A673 (cell line): ENCODE results near the gene CCM2L. TPM values are rescaled to one million over a fixed set of nuclear protein-coding genes. Genes with fewer than 3 reads are reported as not detected.

Source experiments
- BruUV-seq: library from RNA; stranded (reverse); fragments of 400-500 nt; replicated peaks from 2 replicates; lab custom pipeline; 2021; lab: Mats Ljungman, UMichigan
- CTCF ChIA-PET: fragments of 300-600 bp; sonication (Branson Sonifier 250); formaldehyde crosslinking; loops from one replicate; lab custom pipeline; 2022; ENCODE audit warnings: antibody characterized with exemption; lab: Charles Lee
- POLR2A ChIA-PET: fragments of 300-600 bp; sonication (Branson Sonifier 250); formaldehyde crosslinking; loops from one replicate; lab custom pipeline; 2022; ENCODE audit warnings: antibody characterized with exemption; ENCODE audit not compliant: low non-redundant PET; lab: Charles Lee
- DNase-seq: peaks from one replicate; pipeline ENCODE4 v3.0.0-alpha.2; 2015; ENCODE audit warnings: low spot score
- H3K27ac ChIP-seq: fragments of 200-600 bp; sonication (generic); 2 replicates; pipeline ENCODE4 v1.5.1; 2016; ENCODE audit warnings: mixed run types, low read depth, mild to moderate bottlenecking, mixed read lengths, antibody characterized with exemption, low read length; ENCODE audit not compliant: poor library complexity, severe bottlenecking
- H3K27me3 ChIP-seq: fragments of 200-600 bp; sonication (generic); replicated peaks from 2 replicates; pipeline ENCODE4 v1.6.1; 2017; ENCODE audit warnings: mixed run types, low read depth, mild to moderate bottlenecking, mixed read lengths, antibody characterized with exemption, low read length; ENCODE audit not compliant: insufficient read depth, poor library complexity
- H3K36me3 ChIP-seq: fragments of 200-600 bp; sonication (generic); 2 replicates; pipeline ENCODE4 v1.6.1; 2016; ENCODE audit warnings: mixed run types, mild to moderate bottlenecking, mixed read lengths, antibody characterized with exemption, low read length; ENCODE audit not compliant: insufficient read depth, poor library complexity, severe bottlenecking
- H3K4me1 ChIP-seq: fragments of 200-600 bp; sonication (generic); 2 replicates; pipeline ENCODE4 v1.6.1; 2017; ENCODE audit warnings: mixed run types, mild to moderate bottlenecking, mixed read lengths, antibody characterized with exemption, low read length; ENCODE audit not compliant: insufficient read depth, poor library complexity, severe bottlenecking
- H3K4me3 ChIP-seq: fragments of 200-600 bp; sonication (generic); 2 replicates; pipeline ENCODE4 v1.5.1; 2016; ENCODE audit warnings: low read depth, mixed run types, mild to moderate bottlenecking, mixed read lengths, low read length; ENCODE audit not compliant: poor library complexity, severe bottlenecking
- H3K9me3 ChIP-seq: fragments of 200-600 bp; sonication (generic); 2 replicates; pipeline ENCODE4 v1.6.1; 2016; ENCODE audit warnings: mixed run types, low read depth, mild to moderate bottlenecking, mixed read lengths, antibody characterized with exemption, low read length; ENCODE audit not compliant: poor library complexity, severe bottlenecking
- EZH2 ChIP-seq: fragments of 200-600 bp; sonication (generic); IDR thresholded peaks from 2 replicates; pipeline ENCODE4 v1.6.1; 2017; ENCODE audit warnings: borderline replicate concordance, low read depth, mild to moderate bottlenecking, mixed read lengths, antibody characterized with exemption, low read length; ENCODE audit not compliant: poor library complexity, severe bottlenecking
- intact Hi-C: fragments of 100-400 bp; cut with micrococcal nuclease; formaldehyde crosslinking; loops from one replicate; pipeline ENCODE4 v1.10.0; 2022; ENCODE audit not compliant: unreplicated experiment
- total RNA-seq: library from RNA; stranded (reverse); gene quantifications from 2 replicates; pipeline ENCODE4 v1.2.3, GENCODE V29; 2021
- TF ChIP-seq, protein P1 (sequence below): fragments of 300-800, 200-600 bp; sonication (generic); conservative IDR thresholded peaks from 2 replicates; pipeline ENCODE4 v1.5.1; 2017; ENCODE audit warnings: low read depth, mild to moderate bottlenecking, antibody characterized with exemption, low read length, moderate library complexity, mixed read lengths

CCM2L gene
- total RNA-seq, 1 experiment from 2014 or later: not detected

DNA sequence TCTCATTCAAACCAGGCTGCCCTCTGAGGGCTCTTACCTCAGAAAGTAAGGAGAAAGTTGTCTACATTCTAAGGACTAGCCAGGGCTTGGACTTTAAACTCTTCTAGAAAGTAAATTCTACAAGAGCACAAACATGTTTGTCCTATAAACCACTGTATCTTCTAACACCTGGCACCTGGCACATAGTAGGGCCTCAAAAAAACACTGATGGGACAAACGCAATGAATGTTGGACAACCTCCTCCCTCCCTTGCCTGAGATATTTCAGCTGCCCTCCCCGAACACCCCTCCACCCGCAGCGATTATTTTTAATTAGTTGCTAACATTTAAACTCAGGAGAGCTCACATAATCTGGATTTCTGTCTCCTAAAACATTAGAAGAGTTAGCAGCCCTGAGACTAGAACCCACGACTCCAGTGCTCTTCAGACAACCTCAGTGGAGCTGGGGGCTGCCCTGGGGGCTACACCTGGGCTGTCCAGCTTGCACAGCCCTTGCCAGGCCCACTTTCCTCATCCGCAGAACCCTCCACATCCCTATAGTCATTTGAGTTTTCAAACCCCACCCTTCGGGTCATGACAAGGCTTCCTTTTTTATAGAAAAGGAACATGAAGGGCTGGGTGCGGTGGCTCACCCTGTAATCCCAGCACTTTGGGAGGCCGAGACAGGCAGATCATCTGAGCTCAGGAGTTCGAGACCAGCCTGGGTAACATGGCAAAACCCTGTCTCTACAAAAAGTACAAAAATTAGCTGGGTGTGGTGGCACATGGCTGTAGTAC lies 46.7 kb downstream of the CCM2L start:
- TF ChIP-seq, protein P1, sequence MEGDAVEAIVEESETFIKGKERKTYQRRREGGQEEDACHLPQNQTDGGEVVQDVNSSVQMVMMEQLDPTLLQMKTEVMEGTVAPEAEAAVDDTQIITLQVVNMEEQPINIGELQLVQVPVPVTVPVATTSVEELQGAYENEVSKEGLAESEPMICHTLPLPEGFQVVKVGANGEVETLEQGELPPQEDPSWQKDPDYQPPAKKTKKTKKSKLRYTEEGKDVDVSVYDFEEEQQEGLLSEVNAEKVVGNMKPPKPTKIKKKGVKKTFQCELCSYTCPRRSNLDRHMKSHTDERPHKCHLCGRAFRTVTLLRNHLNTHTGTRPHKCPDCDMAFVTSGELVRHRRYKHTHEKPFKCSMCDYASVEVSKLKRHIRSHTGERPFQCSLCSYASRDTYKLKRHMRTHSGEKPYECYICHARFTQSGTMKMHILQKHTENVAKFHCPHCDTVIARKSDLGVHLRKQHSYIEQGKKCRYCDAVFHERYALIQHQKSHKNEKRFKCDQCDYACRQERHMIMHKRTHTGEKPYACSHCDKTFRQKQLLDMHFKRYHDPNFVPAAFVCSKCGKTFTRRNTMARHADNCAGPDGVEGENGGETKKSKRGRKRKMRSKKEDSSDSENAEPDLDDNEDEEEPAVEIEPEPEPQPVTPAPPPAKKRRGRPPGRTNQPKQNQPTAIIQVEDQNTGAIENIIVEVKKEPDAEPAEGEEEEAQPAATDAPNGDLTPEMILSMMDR: no peak
- TF ChIP-seq EZH2: no peak
- no TSS peak for BruUV-seq
- peaks cover 47% of the 10 kb centered on the region for H3K27me3 ChIP-seq
- no peak for DNase-seq
- H3K4me3 ChIP-seq: no peak overlapping the region
- H3K36me3 ChIP-seq: no peaks in the 10 kb centered on the region
- intact Hi-C loops: no loop called here
- H3K9me3 ChIP-seq: no peaks in the 10 kb centered on the region
- H3K27ac ChIP-seq: no peak overlapping the region
- H3K4me1 ChIP-seq: peaks cover 4% of the 10 kb centered on the region
- ChIA-PET CTCF (no interaction called here), POLR2A (no interaction called here)

GRCh38 chr20:32057656-32058184 lies 47.5 kb downstream of the CCM2L start:
- CTCF ChIA-PET: no interaction called here
- intact Hi-C loops: no loop called here
- TF ChIP-seq, protein P1: no peak
- TF ChIP-seq EZH2: no peak
- BruUV-seq: no TSS peak
- no peaks in the 10 kb centered on the region for H3K4me1 ChIP-seq
- peaks cover 46% of the 10 kb centered on the region for H3K27me3 ChIP-seq
- POLR2A ChIA-PET: no interaction called here
- no peak overlapping the region for H3K4me3 ChIP-seq
- DNase-seq: no peak
- no peaks in the 10 kb centered on the region for H3K36me3 ChIP-seq
- no peak overlapping the region for H3K27ac ChIP-seq
- H3K9me3 ChIP-seq: no peaks in the 10 kb centered on the region

GRCh38 chr20:32059189-32059588 lies 49.0 kb downstream of the CCM2L start:
- ChIA-PET POLR2A (no interaction called here), CTCF (no interaction called here)
- no peaks in the 10 kb centered on the region for H3K36me3 ChIP-seq
- no TSS peak for BruUV-seq
- no peak overlapping the region for H3K27ac ChIP-seq
- H3K4me3 ChIP-seq: no peak overlapping the region
- peaks cover 36% of the 10 kb centered on the region for H3K27me3 ChIP-seq
- no peaks in the 10 kb centered on the region for H3K4me1 ChIP-seq
- intact Hi-C loops: no loop called here
- no peak for DNase-seq
- no peaks in the 10 kb centered on the region for H3K9me3 ChIP-seq
- TF ChIP-seq, protein P1: no peak
- TF ChIP-seq EZH2: no peak
